ENCODE data around the gene RLF. TPM values are rescaled to one million over a fixed set of nuclear protein-coding genes. Genes with fewer than 3 reads are reported as not detected.

RLF gene
- total and polyA plus RNA-seq, 4 donors, result 1.7 to 13.4 (median 6.3) TPM

DNA sequence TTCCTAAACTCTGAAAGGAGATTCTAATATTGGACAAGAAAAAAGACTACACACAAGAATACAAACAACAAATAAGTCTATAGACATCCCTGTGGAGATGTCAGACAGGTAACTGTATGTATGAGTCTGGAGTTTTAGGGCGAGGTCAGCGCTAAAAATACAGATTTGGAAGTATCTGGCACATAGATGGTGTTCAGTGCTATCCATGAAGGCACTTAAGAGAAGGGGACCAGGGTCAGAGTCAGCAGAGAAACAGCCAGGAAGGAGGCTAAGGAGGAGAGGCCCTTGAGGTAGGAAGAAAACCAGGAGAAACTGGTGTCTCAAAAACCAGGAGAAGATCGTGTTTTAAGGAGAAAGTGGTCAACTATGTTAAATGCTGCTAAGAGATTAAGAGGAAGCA lies 114.9 kb downstream of the RLF start:
- Histone ChIP-seq H3K4me1 (ENCODE audit: control insufficient read depth in 4 of 4, insufficient read depth in 4 of 4, low read length in 3 of 4) (peaks cover 2 to 11% (median 7%) of the 10 kb centered on the region in 4 donors), H3K27me3 (ENCODE audit: control insufficient read depth in 4 of 4, insufficient read depth in 4 of 4, low read length in 3 of 4) (no peaks in the 10 kb centered on the region), H3K36me3 (ENCODE audit: control insufficient read depth in 4 of 4, insufficient read depth in 3 of 4, low read depth in 1 of 4, low read length in 3 of 4) (peaks cover under 1 to 11% (median 5%) of the 10 kb centered on the region in 4 donors), H3K9ac (ENCODE audit: low read depth in 1 of 2, low read length in 2 of 2) (no peak overlapping the region), H3K9me3 (ENCODE audit: control insufficient read depth in 4 of 4, low read length in 3 of 4) (no peaks in the 10 kb centered on the region), H3K27ac (ENCODE audit: low read depth in 1 of 2, low read length in 2 of 2) (no peak overlapping the region), H3K4me3 (ENCODE audit: low read depth in 1 of 3, low read length in 3 of 3) (no peak overlapping the region)
- no peak for DNase-seq (ENCODE audit: low spot score)
- TF ChIP-seq EGR1 (IDR thresholded peaks at IDR 0.05; ENCODE audit: low read depth in 2 of 2) (no peak), HNF4G (IDR thresholded peaks at IDR 0.05) (no peak), RAD21 (IDR thresholded peaks at IDR 0.05) (no peak), MAX (IDR thresholded peaks at IDR 0.05) (no peak), REST (IDR thresholded peaks at IDR 0.05) (no peak), FOXA1 (IDR thresholded peaks at IDR 0.05) (no peak), RXRA (IDR thresholded peaks at IDR 0.05) (no peak), GABPA (IDR thresholded peaks at IDR 0.05 in 1 of 2, conservative IDR thresholded peaks at IDR 0.05 in 1 of 2) (no peak), NR2F2 (IDR thresholded peaks at IDR 0.05) (no peak), YY1 (IDR thresholded peaks at IDR 0.05) (no peak), JUND (IDR thresholded peaks at IDR 0.05) (no peak), SP1 (IDR thresholded peaks at IDR 0.05) (no peak), HNF4A (conservative IDR thresholded peaks at IDR 0.05) (no peak), FOXA2 (IDR thresholded peaks at IDR 0.05) (no peak), CTCF (IDR thresholded peaks at IDR 0.05; ENCODE audit: low read depth, low read length, missing input control) (no peak), ZBTB33 (IDR thresholded peaks at IDR 0.05) (no peak)
- TF ChIP-seq, protein P1, sequence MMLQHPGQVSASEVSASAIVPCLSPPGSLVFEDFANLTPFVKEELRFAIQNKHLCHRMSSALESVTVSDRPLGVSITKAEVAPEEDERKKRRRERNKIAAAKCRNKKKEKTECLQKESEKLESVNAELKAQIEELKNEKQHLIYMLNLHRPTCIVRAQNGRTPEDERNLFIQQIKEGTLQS (IDR thresholded peaks at IDR 0.05), result no peak
- 98% methylated on average over 3 of the region's 3 CpGs for WGBS

Data from liver (tissue), 9 donors.